Measurements from ENCODE around the gene ETFA.
"Not testable (repeated sequence)": the region's sequence is repeated elsewhere in the genome, so short reads cannot be mapped to it uniquely, and the experiment has no call there.

ETFA gene

DNA sequence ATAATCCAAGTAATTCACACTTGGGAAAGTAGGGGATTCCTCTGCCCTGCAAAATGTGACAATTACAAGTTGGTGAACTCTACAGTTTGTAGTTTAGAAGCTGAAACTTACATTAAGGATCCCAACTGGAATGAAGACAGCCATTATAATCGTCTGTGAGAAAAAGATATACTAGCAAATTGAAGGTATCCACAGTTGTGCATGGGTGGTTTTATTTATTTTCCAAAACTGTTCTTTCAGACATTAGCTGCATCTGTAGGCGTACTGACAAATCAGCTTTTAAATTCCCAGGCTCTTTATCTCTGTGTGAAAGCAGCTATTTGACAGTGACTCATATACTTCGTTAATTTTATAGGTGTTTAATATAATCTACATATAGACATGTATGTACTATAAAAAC, 12.8 kb upstream of the ETFA start:
- H3K27me3 Mint-ChIP-seq (ENCODE audit: low read depth) = peaks cover 70% of the 10 kb centered on the region
- H3K9me3 Mint-ChIP-seq = no peaks in the 10 kb centered on the region
- no peaks in the 10 kb centered on the region for H3K4me1 Mint-ChIP-seq
- H3K27ac Mint-ChIP-seq = no peak overlapping the region
- no peak overlapping the region for H3K4me3 Mint-ChIP-seq
- H3K36me3 Mint-ChIP-seq (ENCODE audit: low read depth) = no peaks in the 10 kb centered on the region
- TF ChIP-seq, protein P1, sequence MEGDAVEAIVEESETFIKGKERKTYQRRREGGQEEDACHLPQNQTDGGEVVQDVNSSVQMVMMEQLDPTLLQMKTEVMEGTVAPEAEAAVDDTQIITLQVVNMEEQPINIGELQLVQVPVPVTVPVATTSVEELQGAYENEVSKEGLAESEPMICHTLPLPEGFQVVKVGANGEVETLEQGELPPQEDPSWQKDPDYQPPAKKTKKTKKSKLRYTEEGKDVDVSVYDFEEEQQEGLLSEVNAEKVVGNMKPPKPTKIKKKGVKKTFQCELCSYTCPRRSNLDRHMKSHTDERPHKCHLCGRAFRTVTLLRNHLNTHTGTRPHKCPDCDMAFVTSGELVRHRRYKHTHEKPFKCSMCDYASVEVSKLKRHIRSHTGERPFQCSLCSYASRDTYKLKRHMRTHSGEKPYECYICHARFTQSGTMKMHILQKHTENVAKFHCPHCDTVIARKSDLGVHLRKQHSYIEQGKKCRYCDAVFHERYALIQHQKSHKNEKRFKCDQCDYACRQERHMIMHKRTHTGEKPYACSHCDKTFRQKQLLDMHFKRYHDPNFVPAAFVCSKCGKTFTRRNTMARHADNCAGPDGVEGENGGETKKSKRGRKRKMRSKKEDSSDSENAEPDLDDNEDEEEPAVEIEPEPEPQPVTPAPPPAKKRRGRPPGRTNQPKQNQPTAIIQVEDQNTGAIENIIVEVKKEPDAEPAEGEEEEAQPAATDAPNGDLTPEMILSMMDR (IDR thresholded peaks at IDR 0.05; ENCODE audit: unreplicated experiment in 3 of 3) = no peak

GRCh38 chr15:76321602-76322001, 10.3 kb upstream of the ETFA start:
- H3K9me3 Mint-ChIP-seq = no peaks in the 10 kb centered on the region
- peaks cover 53% of the 10 kb centered on the region for H3K27me3 Mint-ChIP-seq (ENCODE audit: low read depth)
- H3K27ac Mint-ChIP-seq = no peak overlapping the region
- no peaks in the 10 kb centered on the region for H3K36me3 Mint-ChIP-seq (ENCODE audit: low read depth)
- H3K4me3 Mint-ChIP-seq = no peak overlapping the region
- no peaks in the 10 kb centered on the region for H3K4me1 Mint-ChIP-seq
- TF ChIP-seq, protein P1 (IDR thresholded peaks at IDR 0.05; ENCODE audit: unreplicated experiment in 3 of 3) = no peak

DNA sequence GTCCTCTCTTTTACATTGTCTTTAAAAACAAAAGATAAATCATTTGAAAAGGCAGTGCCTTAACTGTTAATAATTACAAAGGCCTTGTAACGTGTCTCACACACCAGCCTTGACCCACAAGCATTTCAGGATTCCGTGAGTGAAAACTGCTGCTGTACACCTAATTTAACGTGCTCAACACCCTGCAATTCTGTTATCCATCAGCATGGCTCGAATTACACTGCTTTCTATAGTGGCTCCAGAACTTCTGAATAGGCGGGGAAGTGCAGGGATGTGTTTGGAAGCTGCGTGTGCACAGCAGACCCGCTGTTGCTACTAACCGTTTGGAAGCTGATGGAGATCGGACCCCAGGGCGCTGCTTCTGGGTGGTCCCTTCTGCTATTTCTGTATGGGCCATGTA, 9.9 kb upstream of the ETFA start:
- Mint-ChIP-seq H3K9me3 (no peaks in the 10 kb centered on the region), H3K27me3 (ENCODE audit: low read depth) (peaks cover 49% of the 10 kb centered on the region), H3K27ac (no peak overlapping the region)

DNA sequence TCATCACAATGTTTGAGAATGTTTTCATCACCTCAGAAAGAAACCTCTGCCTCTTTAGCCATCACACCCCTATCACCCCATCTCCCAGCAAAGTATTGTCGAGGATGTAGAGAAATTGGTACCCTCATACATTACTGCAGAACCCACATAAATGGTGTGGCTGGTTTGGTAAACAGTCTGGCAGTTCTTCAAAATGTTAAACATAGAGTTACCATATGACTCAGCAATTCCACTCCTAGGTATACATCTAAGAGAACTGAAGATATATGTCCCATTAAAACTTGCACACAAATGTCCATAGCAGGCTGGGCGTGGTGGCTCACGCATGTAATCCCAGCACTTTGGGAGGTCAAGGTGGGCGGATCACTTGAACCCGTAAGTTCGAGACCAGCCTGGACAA, 8.7 kb upstream of the ETFA start:
- no peaks in the 10 kb centered on the region for H3K36me3 Mint-ChIP-seq (ENCODE audit: low read depth)
- no peaks in the 10 kb centered on the region for H3K9me3 Mint-ChIP-seq
- H3K4me3 Mint-ChIP-seq = no peak overlapping the region
- H3K4me1 Mint-ChIP-seq = no peaks in the 10 kb centered on the region
- no peak overlapping the region for H3K27ac Mint-ChIP-seq
- TF ChIP-seq, protein P1 (IDR thresholded peaks at IDR 0.05; ENCODE audit: unreplicated experiment in 3 of 3) = no peak
- H3K27me3 Mint-ChIP-seq (ENCODE audit: low read depth) = peaks cover 43% of the 10 kb centered on the region

More for the DNA sequence above, 9.9 kb upstream of the ETFA start:
- TF ChIP-seq, protein P1 (IDR thresholded peaks at IDR 0.05; ENCODE audit: unreplicated experiment in 3 of 3) = no peak
- no peaks in the 10 kb centered on the region for H3K36me3 Mint-ChIP-seq (ENCODE audit: low read depth)
- no peak overlapping the region for H3K4me3 Mint-ChIP-seq
- no peaks in the 10 kb centered on the region for H3K4me1 Mint-ChIP-seq

DNA sequence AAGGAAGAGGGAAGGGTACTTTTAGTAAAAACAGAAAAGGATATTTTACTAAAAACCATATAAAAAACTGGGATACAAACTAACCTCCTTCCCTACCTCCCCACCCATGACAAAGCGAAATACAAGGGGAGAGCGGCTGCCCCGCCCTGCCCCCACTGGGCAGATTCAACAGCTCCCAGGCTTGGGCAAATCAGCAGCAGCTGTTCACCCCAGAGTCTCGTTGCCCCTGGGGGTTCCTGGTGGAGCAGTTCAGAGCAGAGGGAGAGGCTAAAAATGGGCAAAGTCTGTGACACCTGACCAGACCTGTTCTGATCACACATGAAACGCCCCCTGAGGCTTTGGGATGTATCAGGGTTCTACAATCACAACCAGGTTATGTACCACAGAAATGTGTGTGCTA, 2.5 kb upstream of the ETFA start:
- H3K4me3 Mint-ChIP-seq = peak overlapping the region; percentile 33 to 60 (median 38)

GRCh38 chr15:76313175-76313567, 1.9 kb upstream of the ETFA start:
- H3K36me3 Mint-ChIP-seq (ENCODE audit: low read depth); H3K27me3 Mint-ChIP-seq (ENCODE audit: low read depth); H3K9me3 Mint-ChIP-seq: not testable (repeated sequence)
- H3K4me1 Mint-ChIP-seq = peaks cover 23% of the 10 kb centered on the region
- H3K27ac Mint-ChIP-seq = peak overlapping the region; percentile 42 to 61 (median 48)
- H3K4me3 Mint-ChIP-seq = peak overlapping the region; percentile 77 to 89 (median 81)

More for the DNA sequence above, 2.5 kb upstream of the ETFA start:
- TF ChIP-seq, protein P1 (IDR thresholded peaks at IDR 0.05; ENCODE audit: unreplicated experiment in 3 of 3) = no peak
- Mint-ChIP-seq H3K4me1 (peaks cover 18% of the 10 kb centered on the region), H3K27me3 (ENCODE audit: low read depth) (peaks cover 4% of the 10 kb centered on the region), H3K27ac (peak overlapping the region in 2 of 3 experiments; percentile 48 to 61), H3K36me3 (ENCODE audit: low read depth) (peaks cover 4% of the 10 kb centered on the region), H3K9me3 (no peaks in the 10 kb centered on the region)

Data from nephron (organoid).